HG03108 (cell line): ENCODE results near the gene INF2.

Source experiments
- ATAC-seq: cut with Tn5 transposase; IDR thresholded peaks from one replicate; pipeline ENCODE4 v1.9.1; 2021; ENCODE audit warnings: moderate library complexity; ENCODE audit not compliant: unreplicated experiment

Gene INF2

DNA sequence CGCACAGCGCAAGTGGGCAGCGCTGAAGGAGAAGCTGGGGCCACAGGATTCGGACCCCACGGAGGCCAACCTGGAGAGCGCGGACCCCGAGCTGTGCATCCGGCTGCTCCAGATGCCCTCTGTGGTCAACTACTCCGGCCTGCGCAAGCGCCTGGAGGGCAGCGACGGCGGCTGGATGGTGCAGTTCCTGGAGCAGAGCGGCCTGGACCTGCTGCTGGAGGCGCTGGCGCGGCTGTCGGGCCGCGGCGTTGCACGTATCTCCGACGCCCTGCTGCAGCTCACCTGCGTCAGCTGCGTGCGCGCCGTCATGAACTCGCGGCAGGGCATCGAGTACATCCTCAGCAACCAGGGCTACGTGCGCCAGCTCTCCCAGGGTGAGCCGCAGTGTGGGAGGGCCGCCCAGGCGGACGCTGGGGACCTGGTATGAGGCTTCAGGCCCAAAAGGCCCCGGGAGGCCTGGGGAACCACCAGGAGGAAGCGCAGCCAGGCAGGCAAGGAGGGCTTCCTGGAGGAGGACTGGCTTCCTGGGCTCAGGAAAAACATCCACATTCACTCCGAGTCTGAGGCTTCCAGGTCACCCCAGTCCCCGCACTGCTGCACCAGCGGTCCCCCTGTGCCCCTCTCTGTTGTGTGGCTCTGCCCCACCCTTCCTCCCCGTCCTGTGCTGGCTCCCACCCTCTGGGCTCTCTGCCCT, 12.1 kb downstream of the INF2 start:
- ATAC-seq: no peak

DNA sequence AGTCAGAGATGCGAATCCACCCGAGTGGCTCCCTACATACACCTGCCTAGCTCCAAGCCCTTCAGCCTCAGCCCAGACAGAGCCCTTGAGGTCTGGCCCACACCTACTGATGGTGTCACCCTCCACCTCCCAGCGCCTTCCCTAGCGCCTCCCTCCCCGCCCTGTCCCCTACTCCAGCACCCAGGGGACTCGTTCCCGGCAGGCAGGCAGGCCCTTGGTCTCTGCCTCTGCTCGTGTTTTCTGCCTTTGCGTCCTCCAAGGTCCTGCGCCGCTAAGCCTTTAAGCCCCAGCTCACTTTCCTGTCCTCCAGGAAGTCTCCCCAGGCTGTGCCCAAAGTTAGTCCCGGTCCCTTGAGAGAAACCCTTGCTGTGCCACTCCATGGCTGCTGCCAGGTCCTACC, 12.7 kb downstream of the INF2 start:
- ATAC-seq: no peak

DNA sequence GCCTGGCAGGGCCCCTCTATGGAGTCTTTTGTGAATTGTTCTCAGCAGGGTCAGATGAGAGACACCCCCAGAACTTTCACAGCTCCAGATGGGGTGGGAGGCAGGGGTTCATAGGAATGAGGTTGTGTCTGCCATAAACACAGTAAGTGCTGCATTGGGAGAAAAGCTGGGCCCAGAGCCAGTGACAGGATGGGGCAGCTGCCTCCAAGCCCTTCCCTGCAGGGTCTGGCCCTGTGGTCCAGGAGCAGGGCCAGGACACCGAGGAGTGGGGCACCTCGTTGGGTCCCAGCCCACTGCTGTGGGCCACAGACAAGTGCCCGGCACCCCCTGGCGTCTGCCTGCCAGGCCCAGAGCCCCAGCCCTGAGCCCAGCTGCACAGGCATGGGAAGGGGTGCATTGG, 13.3 kb downstream of the INF2 start:
- no peak for ATAC-seq

DNA sequence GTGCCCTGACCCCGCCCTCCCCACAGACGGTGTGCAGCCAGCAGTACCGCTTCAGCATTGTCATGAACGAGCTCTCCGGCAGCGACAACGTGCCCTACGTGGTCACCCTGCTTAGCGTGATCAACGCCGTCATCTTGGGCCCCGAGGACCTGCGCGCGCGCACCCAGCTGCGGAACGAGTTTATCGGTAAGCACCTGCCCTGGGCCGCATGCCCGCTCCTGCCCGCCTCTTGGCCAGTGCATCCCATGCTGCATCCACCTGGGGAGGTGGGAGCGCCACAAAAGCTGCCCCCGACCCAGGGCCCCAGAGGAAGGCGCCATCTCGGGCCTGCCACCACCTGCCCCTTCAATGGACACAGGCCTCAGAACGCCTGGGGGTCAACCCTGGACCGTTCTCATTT, 13.9 kb downstream of the INF2 start:
- no peak for ATAC-seq

DNA sequence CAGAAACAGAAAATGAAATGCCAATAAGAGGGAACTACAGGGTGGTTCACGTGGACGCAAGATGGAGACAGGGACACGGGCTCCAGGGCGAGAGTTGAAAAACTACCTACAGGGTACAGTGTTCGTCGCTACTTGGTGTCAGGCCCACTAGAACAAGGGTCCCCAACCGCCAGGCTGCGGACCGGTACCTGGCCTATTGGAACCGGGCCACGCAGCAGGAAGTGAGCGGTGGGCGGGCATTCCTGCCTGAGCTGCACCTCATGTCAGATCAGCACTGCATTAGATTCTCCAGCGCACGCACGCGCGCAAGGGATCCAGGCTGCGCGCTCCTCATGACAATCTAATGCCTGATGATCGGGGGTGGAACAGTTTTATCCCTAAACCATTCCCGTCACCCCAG, 14.8 kb downstream of the INF2 start:
- ATAC-seq: no peak

DNA sequence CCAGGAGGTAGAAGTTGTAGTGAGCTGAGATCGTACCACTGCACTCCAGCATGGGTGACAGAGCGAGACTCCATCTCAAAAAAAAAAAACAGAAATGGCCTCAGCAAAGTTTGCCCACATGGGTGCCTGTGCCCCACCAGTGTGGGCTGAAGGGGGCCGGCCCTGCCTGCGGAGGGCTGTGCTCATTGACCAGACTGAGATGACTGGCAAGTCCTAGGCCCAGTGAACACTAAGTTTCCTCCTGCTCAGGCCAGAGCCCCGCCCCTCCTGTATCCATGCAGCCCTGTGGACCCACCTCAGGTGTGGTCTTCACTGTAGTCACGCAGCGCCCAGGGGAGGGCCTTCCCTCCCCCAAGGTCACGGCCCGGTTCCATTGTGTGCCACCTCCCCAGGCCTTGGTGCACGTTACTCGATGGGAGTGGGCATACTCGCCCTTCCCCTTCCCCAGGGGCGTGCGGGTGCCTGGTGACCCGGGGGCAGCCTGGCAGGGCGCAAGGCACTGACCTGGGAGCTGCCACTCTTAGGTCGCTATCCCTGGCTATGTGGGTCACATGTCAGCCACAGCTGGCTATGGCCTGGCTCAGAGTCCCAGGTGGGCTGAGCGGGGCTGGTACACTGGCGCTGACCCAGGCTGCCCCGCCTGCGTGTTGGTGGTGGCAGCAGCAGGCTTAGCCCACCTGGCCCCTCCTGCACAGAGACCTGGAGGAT, 16.1 kb downstream of the INF2 start:
- no peak for ATAC-seq

DNA sequence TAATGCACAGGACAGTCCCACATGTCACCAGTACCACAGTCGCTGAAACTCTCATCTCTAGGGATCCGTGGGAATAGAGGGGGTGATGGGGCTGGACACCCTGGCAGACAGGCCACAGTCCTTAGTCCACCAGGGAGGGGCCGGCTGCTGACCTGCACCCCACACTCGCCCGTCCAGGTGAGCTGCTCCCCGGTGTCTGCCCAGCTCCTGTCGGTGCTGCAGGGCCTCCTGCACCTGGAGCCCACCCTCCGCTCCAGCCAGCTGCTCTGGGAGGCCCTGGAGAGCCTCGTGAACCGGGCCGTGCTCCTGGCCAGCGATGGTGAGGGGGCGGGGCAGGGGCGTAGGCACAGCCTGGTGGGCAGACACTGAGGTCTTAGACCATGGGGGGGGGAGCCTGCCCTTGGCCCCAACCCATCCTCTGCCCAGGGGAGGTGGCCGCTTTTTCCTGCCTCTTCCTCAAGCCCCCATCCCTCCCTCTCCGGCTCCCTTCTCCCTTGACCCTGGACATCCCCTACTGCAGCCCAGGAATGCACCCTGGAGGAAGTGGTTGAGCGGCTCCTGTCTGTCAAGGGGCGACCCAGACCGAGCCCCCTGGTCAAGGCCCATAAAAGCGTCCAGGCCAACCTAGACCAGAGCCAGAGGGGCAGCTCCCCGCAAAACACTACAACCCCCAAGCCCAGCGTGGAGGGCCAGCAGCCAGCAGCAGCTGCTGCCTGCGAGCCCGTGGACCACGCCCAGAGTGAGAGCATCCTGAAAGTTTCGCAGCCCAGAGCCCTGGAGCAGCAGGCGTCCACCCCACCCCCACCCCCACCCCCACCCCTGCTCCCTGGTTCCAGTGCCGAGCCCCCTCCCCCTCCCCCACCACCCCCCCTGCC, 17.6 kb downstream of the INF2 start:
- no peak for ATAC-seq

DNA sequence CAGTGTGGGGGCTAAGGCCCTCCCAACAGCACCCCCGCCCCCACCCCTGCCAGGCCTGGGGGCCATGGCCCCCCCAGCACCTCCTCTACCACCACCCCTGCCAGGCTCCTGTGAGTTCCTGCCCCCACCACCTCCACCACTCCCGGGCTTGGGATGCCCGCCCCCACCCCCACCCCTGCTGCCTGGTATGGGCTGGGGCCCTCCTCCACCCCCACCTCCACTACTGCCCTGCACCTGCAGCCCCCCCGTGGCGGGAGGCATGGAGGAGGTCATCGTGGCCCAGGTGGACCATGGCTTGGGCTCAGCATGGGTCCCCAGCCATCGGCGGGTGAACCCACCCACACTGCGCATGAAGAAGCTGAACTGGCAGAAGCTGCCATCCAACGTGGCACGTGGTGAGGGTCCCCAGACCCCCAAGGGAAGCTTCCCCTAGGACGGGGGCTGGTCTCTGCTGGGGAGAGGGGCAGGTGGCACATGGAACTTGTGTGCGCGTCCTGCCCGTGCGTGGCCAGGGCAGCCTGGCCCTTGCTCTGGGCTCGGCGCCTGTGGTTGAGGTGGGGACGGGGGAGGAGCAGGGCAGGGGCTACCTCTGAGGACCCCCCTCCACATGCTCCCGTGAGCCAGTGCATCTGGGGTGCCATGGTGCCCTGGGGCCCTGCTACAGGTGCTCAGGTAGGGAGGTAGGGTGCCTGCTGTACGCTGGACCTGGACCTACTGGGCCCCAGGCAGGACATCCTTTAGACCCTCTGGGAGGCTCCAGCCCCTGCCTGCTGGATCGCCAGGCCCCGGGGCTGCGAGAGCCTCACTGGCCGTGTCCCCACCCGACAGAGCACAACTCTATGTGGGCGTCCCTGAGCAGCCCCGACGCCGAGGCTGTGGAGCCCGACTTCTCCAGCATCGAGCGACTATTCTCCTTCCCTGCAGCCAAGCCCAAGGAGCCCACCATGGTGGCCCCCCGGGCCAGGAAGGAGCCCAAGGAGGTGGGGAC, 18.5 kb downstream of the INF2 start:
- no peak for ATAC-seq

DNA sequence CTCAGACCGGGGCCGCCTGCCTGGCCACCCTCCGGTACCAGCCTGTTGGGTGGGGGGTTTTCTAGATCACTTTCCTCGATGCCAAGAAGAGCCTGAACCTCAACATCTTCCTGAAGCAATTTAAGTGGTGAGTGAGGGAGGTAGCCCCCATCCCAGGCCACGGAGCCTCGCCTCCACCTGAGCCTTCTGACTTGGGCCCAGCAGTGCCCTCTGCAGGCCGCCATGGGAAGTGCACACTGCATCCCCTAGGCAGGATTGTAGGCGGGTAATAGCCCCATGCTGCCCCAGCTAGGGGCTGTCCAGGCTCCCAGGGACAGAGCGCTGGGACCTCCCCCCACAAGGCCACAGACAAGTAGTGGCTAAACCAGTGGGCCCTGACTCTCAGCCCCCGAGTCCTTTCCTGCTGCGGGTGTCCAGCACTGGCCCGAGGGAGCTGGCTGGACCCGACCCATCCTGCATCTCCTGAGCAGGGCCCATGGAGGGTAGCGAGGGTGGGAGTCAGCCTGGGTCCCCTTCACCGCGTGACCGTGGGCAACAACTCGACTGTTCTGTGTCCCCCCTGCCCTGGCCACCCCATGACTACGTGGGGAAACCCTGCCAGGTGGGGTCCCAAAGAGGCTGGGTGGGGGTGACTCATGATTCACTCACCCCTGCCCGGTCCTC, 19.3 kb downstream of the INF2 start:
- ATAC-seq: peak; percentile 57

DNA sequence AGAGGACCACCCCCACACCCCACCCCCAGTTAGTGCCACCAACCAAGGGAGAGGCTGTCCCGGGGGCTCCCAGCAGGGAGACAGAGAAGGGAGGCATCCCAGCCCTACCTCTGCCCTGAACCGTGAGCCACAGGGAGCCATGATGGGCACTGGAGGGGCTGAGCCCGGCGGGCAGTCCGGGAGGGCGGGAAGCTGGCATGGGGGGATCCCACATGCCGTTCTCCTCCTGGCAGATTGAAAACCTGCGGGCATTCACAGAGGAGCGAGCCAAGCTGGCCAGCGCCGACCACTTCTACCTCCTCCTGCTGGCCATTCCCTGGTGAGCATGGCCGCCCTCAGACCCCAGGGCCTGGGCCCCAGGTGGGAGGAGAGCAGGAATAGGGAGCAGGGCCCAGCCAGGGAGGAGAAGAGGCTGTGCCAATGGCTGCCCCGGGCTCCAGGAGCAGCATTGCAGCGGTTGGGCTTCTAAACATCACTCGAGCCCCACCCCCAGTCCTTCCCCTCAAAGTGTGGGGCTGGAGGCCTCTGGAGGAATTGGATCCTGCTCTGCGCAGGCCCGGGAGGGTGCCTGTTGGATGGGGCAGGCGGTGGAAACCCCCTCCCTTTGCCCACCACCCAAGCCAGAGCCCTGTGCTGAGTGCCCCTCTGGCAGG, 20.1 kb downstream of the INF2 start:
- no peak for ATAC-seq

DNA sequence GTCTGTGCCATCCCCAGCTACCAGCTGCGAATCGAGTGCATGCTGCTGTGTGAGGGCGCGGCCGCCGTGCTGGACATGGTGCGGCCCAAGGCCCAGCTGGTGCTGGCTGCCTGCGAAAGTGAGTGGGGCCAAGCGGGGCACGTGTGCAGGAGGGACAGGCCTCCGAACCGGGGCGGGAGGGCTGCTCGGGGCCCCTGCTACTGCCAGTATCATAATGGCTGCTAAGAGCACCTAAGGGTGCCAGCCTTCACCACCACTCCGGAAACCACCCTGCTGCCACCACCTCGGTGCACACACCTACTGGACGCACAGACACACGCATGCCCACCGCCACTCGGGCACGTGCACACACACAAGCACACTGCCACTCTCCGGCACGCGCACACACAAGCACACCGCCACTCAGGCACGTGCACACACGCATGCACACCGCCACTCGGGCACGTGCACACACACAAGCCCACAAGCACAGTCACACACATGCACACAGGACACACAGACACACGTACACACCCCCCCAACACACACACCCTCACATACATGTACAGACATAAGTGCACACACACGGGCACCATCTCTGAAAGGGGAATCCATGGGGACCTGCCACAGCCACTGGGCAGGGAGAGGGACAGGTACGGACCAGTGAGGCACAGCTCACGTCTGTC, 20.8 kb downstream of the INF2 start:
- ATAC-seq: no peak

DNA sequence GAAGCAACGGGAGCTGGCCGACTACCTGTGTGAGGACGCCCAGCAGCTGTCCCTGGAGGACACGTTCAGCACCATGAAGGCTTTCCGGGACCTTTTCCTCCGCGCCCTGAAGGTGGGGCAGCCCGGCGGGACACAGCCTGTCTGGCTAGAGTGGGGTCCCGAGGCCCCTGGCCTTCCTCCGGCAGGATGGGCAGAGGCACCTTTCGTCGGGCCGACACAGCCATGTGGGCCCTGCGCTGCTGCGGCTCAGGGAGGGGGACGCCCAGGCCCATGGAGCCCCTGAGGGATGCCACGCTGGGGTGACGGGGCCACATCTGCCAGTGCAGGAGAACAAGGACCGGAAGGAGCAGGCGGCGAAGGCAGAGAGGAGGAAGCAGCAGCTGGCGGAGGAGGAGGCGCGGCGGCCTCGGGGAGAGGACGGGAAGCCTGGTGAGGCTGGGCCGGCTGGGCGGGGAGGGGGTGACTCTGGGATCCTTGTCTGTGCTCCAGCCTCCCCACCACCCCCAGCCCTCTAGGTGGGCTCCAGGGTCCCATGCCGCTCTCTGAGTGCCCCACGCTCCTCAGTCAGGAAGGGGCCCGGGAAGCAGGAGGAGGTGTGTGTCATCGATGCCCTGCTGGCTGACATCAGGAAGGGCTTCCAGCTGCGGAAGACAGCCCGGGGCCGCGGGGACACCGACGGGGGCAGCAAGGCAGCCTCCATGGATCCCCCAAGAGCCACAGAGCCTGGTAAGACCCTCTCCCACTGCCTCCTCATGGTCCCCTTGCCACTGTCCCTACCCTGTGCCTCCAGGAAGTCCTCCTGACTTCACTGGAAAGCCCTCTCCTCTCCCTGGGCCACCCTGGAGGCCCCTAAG, 23.7 kb downstream of the INF2 start:
- no peak for ATAC-seq

DNA sequence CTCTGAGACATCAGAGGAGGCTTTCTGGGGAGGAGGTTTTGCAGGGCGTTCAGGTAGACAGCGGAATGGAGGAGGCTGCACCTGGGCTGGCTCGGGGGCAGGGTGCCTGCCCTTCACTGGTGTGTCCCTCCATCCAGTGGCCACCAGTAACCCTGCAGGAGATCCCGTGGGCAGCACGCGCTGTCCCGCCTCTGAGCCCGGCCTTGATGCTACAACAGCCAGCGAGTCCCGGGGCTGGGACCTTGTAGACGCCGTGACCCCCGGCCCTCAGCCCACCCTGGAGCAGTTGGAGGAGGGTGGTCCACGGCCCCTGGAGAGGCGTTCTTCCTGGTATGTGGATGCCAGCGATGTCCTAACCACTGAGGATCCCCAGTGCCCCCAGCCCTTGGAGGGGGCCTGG, 24.6 kb downstream of the INF2 start:
- ATAC-seq: no peak

DNA sequence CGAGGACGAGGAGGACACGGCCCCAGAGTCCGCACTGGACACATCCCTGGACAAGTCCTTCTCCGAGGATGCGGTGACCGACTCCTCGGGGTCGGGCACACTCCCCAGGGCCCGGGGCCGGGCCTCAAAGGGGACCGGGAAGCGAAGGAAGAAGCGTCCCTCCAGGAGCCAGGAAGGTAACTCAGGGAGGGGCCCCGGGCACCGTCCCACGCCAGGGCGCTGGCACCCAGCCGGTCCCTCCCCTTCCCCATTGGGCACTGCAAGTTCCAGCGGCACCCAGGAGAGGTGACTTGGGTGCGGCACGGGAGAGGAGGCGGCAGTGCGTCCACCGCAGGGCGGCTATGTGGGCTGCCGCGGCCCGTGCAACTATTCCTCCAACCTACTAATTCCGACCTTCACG, 25.3 kb downstream of the INF2 start:
- no peak for ATAC-seq

DNA sequence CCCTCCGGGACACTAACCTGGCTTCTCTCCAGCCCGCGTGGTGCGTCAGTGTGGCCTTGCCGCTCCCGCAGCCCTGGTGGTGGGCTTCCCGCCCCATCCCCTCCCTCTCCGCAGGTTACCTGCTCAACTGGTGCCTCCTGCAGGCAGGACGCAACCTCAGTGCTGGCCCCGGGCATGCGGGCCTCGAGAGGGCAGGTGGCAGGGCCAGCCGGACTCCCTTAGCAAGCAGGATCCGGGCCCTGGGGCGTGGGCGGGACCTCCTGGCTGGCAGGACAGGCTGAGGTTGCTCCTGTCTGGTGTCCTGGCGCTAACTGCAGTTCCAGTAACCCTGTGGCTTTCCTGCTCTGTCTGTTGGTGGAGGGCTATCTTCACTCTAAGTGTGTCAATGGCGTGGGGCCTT, 26.0 kb downstream of the INF2 start:
- ATAC-seq: no peak

DNA sequence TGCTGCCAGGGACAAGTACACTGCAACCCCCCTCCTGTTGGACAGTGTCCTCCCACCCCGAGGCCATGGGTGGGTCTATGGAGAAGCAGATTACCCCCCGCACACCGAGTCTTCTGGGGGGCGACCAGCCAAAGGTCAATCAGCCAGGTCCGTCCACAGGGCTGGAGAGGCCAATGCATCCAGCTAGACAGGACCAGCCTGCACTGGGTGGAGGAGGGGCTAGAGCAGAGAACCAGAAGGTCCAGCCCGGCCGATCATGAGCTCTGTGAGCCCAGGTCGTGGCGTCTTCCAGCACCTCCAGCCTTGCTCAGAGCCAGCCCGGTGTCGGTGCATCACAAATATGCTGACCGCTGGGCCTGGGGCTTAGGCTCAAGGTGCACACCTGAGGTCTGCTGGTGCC, 26.5 kb downstream of the INF2 start:
- no peak for ATAC-seq

DNA sequence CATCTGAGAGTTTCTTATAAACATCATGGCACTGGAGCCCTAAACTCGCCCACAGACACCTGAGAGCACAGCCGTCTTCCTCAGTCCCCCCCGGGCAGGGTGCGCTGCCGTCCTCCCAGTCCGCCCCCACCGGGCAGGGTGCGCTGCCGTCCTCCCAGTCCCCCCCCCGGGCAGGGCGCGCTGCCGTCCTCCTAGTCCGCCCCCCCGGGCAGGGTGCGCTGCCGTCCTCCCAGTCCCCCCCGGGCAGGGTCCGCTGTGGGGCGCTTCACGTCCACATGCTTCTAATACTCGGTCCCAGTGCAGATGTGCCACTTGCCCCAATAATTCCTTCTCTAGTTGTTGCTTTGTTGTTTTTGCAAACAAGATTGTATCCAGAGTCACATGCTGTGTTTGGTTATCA, 27.7 kb downstream of the INF2 start:
- no peak for ATAC-seq

DNA sequence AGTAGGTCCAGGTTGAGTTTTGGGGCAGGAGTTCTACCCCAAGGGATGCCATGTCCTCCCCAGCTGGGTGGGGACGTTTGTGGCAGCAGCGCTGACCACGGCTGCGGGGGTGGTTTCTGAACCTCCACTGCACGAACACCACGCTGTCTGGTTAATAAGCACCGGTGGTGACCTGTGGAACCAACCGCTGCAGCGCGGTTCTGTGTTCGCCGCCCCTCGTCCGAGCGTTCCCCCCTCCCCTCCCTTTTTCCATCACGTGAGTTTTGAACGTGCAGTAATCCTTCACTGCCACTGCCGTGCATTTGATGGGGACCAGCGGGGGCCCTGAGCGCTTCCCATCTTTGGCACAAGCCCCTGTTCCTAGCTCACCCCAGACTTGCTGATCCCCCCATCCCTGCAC, 28.2 kb downstream of the INF2 start:
- ATAC-seq: no peak
